Measurements from ENCODE around the gene NKPD1. TPM values are rescaled to one million over a fixed set of nuclear protein-coding genes. Genes with fewer than 3 reads are reported as not detected.

NKPD1 gene
- total RNA-seq, 1 experiment from 2014 or later, result 0.64 TPM

DNA sequence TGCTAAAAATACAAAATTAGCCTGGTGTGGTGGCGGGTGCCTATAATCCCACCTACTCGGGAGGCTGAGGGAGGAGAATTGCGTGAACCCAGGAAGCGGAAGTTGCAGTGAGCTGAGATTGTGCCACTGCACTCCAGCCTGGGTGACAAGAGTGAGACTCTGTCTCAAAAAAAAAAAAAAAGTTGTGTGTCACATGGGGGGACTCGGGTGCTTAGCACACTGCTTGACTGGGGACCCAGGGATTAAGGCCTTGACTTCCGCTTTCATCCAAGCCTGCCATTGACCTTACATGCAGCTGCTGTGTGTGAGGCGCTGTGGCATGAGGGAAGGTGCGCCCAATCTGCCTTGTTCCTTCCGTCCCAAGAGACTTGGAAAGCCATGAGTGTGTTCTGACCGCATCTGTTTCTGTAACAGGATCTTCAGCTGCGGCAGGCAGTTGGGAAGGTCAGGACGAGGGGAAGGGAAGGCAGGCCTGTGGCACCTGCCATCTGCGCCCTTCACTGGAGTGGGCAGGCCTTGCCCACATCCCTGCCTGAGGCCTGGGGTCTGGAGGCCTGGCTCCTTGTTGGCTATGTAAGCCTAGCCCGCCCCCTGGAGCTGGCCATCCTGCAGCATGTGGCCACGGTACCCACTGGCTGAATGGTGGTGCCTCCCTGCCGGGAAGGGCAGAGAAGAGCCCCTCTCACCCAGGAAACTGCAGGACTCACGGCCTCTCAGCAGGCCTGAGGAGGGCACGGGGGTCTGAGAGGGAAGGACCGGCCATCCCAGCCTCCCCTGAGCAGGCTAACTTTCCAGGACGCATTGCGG, 44.8 kb downstream of the NKPD1 start:
- H3K27ac Mint-ChIP-seq (ENCODE audit: unreplicated experiment), result no peak overlapping the region
- TF ChIP-seq, protein P1, sequence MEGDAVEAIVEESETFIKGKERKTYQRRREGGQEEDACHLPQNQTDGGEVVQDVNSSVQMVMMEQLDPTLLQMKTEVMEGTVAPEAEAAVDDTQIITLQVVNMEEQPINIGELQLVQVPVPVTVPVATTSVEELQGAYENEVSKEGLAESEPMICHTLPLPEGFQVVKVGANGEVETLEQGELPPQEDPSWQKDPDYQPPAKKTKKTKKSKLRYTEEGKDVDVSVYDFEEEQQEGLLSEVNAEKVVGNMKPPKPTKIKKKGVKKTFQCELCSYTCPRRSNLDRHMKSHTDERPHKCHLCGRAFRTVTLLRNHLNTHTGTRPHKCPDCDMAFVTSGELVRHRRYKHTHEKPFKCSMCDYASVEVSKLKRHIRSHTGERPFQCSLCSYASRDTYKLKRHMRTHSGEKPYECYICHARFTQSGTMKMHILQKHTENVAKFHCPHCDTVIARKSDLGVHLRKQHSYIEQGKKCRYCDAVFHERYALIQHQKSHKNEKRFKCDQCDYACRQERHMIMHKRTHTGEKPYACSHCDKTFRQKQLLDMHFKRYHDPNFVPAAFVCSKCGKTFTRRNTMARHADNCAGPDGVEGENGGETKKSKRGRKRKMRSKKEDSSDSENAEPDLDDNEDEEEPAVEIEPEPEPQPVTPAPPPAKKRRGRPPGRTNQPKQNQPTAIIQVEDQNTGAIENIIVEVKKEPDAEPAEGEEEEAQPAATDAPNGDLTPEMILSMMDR (IDR thresholded peaks at IDR 0.05; ENCODE audit: unreplicated experiment), result no peak
- BruUV-seq (replicated peaks), result no TSS peak
- H3K4me1 Mint-ChIP-seq (ENCODE audit: low read depth, unreplicated experiment), result peaks cover 45% of the 10 kb centered on the region
- intact Hi-C loops (cut with micrococcal nuclease; ENCODE audit: unreplicated experiment), result no loop called here
- CTCF ChIA-PET, result interaction anchor here (0.7 kb wide), 1 partner anchor 24 kb away, joined by 3 read pairs; no protein-coding TSS in a partner anchor
- no peak overlapping the region for H3K4me3 Mint-ChIP-seq (ENCODE audit: low read depth, unreplicated experiment)
- H3K36me3 Mint-ChIP-seq (ENCODE audit: insufficient read depth, unreplicated experiment), result peaks cover 21% of the 10 kb centered on the region
- DNase-seq, result no peak
- H3K27me3 Mint-ChIP-seq (ENCODE audit: unreplicated experiment), result no peaks in the 10 kb centered on the region
- H3K9me3 Mint-ChIP-seq (ENCODE audit: low read depth, unreplicated experiment), result no peaks in the 10 kb centered on the region

DNA sequence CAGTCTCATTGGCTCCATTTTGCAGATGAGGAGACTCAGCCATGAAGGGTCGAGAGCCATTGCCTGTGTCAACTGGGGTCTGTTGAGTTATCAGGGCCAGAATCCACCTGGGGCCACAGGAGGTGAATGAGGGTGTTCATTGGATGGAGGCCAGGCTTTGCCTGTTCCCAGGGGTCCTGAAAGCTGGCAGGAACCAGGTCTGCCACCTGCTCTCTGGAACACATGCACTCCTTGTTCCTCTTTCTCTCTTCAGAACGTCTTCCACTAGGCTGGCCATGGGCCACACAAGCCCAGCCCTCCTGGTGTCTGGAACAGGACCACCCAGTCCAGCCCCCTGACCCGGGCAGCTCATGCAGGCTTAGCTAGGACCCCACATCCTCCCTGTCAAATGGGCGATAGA, 46.7 kb downstream of the NKPD1 start:
- TF ChIP-seq, protein P1 (IDR thresholded peaks at IDR 0.05; ENCODE audit: unreplicated experiment), result no peak
- H3K9me3 Mint-ChIP-seq (ENCODE audit: low read depth, unreplicated experiment), result no peaks in the 10 kb centered on the region
- peak overlapping the region; percentile 62 for H3K27ac Mint-ChIP-seq (ENCODE audit: unreplicated experiment)
- intact Hi-C loops (cut with micrococcal nuclease; ENCODE audit: unreplicated experiment), result no loop called here
- peak overlapping the region; percentile 50 for H3K4me3 Mint-ChIP-seq (ENCODE audit: low read depth, unreplicated experiment)
- CTCF ChIA-PET, result interaction anchor here (0.9 to 1.6 kb wide), 3 partner anchors 11 to 20 kb away, joined by 3 to 11 read pairs (median 5); no protein-coding TSS in a partner anchor
- DNase-seq, result no peak
- H3K36me3 Mint-ChIP-seq (ENCODE audit: insufficient read depth, unreplicated experiment), result peaks cover 20% of the 10 kb centered on the region
- H3K27me3 Mint-ChIP-seq (ENCODE audit: unreplicated experiment), result no peaks in the 10 kb centered on the region
- peaks cover 59% of the 10 kb centered on the region for H3K4me1 Mint-ChIP-seq (ENCODE audit: low read depth, unreplicated experiment)
- BruUV-seq (replicated peaks), result no TSS peak

DNA sequence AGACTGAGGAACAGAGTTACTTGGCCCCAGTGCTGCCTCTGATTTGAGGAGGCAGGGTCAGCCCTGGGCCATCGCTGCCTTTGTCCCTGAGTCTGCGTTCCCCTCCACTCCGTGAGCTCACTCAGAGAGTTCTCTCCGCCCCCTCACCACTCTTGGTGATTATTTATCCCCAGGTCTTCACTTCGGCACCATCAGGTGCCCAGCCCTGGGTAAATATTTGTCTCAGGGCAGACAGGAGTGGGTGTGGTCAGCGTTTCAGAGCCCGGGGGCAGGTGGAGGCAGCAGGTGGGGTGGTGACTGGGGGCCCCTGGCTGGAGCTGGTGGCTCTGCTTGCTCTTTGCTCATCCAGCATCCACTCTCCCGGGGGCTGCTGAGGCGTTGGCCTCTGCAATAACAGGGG, 47.2 kb downstream of the NKPD1 start:
- CTCF ChIA-PET, result interaction anchor here (0.9 to 1.6 kb wide), 4 partner anchors 11 to 19 kb away, joined by 3 to 11 read pairs (median 4); no protein-coding TSS in a partner anchor

DNA sequence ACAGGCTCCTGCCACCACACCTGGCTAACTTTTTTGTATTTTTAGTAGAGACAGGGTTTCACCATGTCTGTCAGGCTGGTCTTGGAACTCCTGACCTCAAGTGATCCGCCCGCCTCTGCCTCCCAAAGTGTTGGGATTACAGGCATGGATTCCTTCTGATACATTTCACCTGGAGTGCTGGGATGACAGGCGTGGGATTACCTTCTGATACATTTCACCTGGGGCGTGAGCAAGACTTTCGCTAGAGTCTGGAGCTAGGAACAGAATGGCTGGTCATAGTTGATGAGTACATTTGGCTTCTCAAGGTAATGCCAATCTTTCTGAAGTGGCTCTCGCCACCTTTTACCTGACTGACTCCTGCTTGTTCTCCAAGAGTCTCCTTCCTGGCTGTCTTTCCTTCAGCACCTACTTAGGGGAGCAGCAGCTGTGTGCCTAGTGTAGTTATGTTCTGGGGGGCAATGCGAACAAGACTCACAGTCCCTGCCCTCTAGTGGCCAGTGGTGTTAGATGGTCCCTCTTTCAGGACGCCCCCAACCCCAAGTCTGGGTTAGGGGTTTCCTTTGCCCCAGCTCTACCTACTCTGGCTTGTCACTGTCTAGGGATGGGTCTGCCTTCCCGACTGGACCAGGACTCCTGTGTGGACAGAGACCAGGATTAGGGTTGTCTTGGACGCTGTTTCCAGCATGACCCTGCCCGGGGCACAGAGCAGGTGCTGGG, 48.5 kb downstream of the NKPD1 start:
- no peak for DNase-seq
- intact Hi-C loops (cut with micrococcal nuclease; ENCODE audit: unreplicated experiment), result no loop called here
- CTCF ChIA-PET, result interaction anchor here (0.7 to 1.2 kb wide), 5 partner anchors 19 to 222 kb away, joined by 3 to 8 read pairs (median 3); partner anchors contain the start of gene PPP1R37
- H3K36me3 Mint-ChIP-seq (ENCODE audit: insufficient read depth, unreplicated experiment), result peaks cover 16% of the 10 kb centered on the region
- H3K27me3 Mint-ChIP-seq (ENCODE audit: unreplicated experiment), result no peaks in the 10 kb centered on the region
- TF ChIP-seq, protein P1 (IDR thresholded peaks at IDR 0.05; ENCODE audit: unreplicated experiment), result no peak
- no peak overlapping the region for H3K27ac Mint-ChIP-seq (ENCODE audit: unreplicated experiment)
- H3K4me3 Mint-ChIP-seq (ENCODE audit: low read depth, unreplicated experiment), result no peak overlapping the region
- BruUV-seq (replicated peaks), result no TSS peak
- H3K9me3 Mint-ChIP-seq (ENCODE audit: low read depth, unreplicated experiment), result no peaks in the 10 kb centered on the region
- peaks cover 51% of the 10 kb centered on the region for H3K4me1 Mint-ChIP-seq (ENCODE audit: low read depth, unreplicated experiment)

More for the DNA sequence above, 47.2 kb downstream of the NKPD1 start:
- peak; percentile 74 for DNase-seq
- Mint-ChIP-seq H3K36me3 (ENCODE audit: insufficient read depth, unreplicated experiment) (peaks cover 17% of the 10 kb centered on the region), H3K27me3 (ENCODE audit: unreplicated experiment) (no peaks in the 10 kb centered on the region), H3K27ac (ENCODE audit: unreplicated experiment) (peak overlapping the region; percentile 62), H3K4me3 (ENCODE audit: low read depth, unreplicated experiment) (peak overlapping the region; percentile 50), H3K9me3 (ENCODE audit: low read depth, unreplicated experiment) (no peaks in the 10 kb centered on the region), H3K4me1 (ENCODE audit: low read depth, unreplicated experiment) (peaks cover 59% of the 10 kb centered on the region)
- no TSS peak for BruUV-seq (replicated peaks)
- TF ChIP-seq, protein P1 (IDR thresholded peaks at IDR 0.05; ENCODE audit: unreplicated experiment), result no peak
- intact Hi-C loops (cut with micrococcal nuclease; ENCODE audit: unreplicated experiment), result no loop called here

Other genes with a start within 250 kb of the NKPD1 start
- 4.7 and 5.0 TPM in 2 replicates for gene APOC1, start 246.4 kb downstream of the NKPD1 start, total RNA-seq (2022)
- gene APOC4, start 218.7 kb downstream of the NKPD1 start, total RNA-seq (2022), result not detected in 2 replicates
- gene APOC2, start 214.9 kb downstream of the NKPD1 start, total RNA-seq (2022), result not detected in 2 replicates
- gene CLPTM1, start 205.6 kb downstream of the NKPD1 start, total RNA-seq (2022), result 172 and 183 TPM in 2 replicates
- 37.9 and 44.5 TPM in 2 replicates for gene RELB, start 159.5 kb downstream of the NKPD1 start, total RNA-seq (2022)
- gene CLASRP, start 121.9 kb downstream of the NKPD1 start, total RNA-seq (2022), result 115 and 126 TPM in 2 replicates
- gene ZNF296, start 84.5 kb downstream of the NKPD1 start, total RNA-seq (2022), result 5.3 and 6.3 TPM in 2 replicates
- 36.0 and 42.0 TPM in 2 replicates for gene GEMIN7, start 81.7 kb downstream of the NKPD1 start, total RNA-seq (2022)
- gene PPP1R37, start 67.8 kb downstream of the NKPD1 start, total RNA-seq (2022), result 45.7 and 59.7 TPM in 2 replicates
- 55.7 and 57.0 TPM in 2 replicates for gene TRAPPC6A, start 17.3 kb upstream of the NKPD1 start, total RNA-seq (2022)
- 22.7 and 25.2 TPM in 2 replicates for gene BLOC1S3, start 17.8 kb upstream of the NKPD1 start, total RNA-seq (2022)
- not detected in 2 replicates for gene EXOC3L2, start 84.4 kb upstream of the NKPD1 start, total RNA-seq (2022)
- gene MARK4, start 90.3 kb upstream of the NKPD1 start, total RNA-seq (2022), result 45.9 and 50.3 TPM in 2 replicates
- not detected in 2 replicates for gene CKM, start 161.9 kb upstream of the NKPD1 start, total RNA-seq (2022)
- gene KLC3, start 179.8 kb upstream of the NKPD1 start, total RNA-seq (2022), result 3.3 and 4.5 TPM in 2 replicates
- gene ERCC2, start 209.6 kb upstream of the NKPD1 start, total RNA-seq (2022), result 56.4 and 57.7 TPM in 2 replicates
- 98.4 and 135 TPM in 2 replicates for gene PPP1R13L, start 244.1 kb upstream of the NKPD1 start, total RNA-seq (2022)
- 22.5 and 25.8 TPM in 2 replicates for gene POLR1G, start 245.7 kb upstream of the NKPD1 start, total RNA-seq (2022)

Measured in Calu3 (cell line).